Activated CD8-positive, alpha-beta memory T cell treated with anti-CD3 and anti-CD28 coated beads, Interleukin-2, amount 50 U/mL, for 1 hour (primary cell): ENCODE data around the gene DUOXA1.

Experiments
- DNase-seq: peaks from one replicate; pipeline ENCODE4 v3.0.0-alpha.2; 2020; ENCODE audit errors: extremely low read depth

DUOXA1 gene, protein sequence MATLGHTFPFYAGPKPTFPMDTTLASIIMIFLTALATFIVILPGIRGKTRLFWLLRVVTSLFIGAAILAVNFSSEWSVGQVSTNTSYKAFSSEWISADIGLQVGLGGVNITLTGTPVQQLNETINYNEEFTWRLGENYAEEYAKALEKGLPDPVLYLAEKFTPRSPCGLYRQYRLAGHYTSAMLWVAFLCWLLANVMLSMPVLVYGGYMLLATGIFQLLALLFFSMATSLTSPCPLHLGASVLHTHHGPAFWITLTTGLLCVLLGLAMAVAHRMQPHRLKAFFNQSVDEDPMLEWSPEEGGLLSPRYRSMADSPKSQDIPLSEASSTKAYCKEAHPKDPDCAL

DNA sequence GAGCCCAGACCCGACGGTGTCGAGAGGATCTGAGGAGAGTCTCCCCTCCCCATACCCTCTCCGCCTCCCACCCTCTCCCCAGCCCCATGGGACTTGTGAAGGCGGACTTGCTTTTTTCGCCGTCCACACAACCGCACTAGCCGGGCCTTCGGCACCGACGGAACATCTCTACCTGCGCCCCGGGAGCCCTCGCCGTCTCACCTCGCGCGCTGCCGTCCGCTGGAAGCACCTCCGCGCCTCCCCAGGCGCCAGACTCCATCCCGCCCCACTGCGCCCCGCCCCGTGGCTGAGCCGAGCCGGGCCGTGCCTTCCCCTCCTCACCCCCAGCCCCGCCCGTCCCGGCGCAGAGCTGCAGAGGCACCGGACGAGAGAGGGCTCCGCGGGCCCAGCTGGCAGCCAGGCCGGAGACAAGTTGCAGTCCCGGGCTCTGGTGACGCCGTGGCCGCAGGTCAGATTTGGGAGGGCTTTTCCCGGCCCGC, at the start of gene DUOXA1, which contains the start of gene DUOX1:
DUOXA1 (minus strand) TSS at position 229 of the 479 bp plus-strand sequence. CDS start 6,865 bp downstream, outside the sequence.
DUOX1 (plus strand) TSS at position 344 of the 479 bp plus-strand sequence. CDS start 1,973 bp downstream, outside the sequence.
- DNase-seq, result no peak

DNA sequence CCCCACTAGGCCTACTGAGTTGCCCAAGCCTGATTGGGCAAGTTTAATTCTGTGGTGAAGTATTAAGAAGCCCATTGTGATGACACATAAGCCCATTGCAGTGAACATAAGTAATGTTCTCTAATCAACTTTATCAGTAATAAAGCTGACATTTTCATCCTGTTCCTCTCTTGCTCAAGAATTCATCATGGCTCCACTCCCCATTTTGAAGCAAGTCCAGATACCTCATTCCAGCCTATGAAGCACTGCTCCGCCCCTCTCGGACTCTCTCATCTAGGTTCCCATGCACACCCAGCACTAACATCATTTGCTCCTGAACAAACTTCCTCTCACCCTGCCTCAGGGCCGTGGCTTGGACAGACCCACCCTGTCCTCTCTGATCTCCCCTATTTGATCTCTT, 47.6 kb upstream of the DUOXA1 start:
- DNase-seq, result no peak

DNA sequence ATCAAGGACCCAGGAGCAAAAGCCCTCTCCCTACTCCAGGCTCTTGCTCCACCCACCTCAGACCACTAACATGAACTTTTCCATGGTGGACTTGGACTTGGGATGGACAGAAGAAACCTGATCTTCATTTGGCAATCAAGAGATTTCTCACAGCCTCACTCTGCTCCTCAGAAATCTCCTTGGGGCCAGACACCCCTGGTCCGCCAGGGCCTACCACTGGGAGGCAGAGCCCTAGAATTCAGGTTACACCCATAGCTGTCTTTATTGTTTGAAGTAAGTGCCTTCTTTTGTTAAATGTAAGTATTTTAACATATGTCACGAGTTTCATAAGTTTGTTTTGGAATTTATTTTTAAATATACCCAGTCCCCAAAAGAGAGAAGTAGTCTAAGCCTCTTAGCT, 44.9 kb upstream of the DUOXA1 start:
- DNase-seq, result no peak

DNA sequence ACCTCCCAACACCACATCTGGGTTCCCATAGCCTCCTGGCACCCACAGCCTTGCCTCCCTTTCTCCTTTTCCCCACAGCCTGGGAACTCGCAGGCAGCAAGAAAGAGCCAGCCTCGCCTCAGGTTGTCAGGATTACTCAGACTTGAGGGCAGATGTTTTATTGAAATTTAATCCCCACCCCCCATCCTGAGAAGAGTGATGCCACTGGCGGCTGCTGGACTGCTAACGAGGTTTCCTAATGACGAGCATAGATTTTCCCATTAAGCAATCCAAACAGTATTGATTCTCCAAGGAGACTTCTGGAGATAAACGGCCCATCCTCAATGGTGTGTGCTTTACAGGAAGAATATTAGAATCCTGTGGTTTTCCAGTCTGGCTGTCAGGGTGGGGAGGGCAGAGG, 44.4 kb upstream of the DUOXA1 start:
- no peak for DNase-seq

GRCh38 chr15:45171912-45172311, 42.2 kb upstream of the DUOXA1 start:
- DNase-seq, result no peak

GRCh38 chr15:45169608-45170480, 40.2 kb upstream of the DUOXA1 start:
- no peak for DNase-seq

DNA sequence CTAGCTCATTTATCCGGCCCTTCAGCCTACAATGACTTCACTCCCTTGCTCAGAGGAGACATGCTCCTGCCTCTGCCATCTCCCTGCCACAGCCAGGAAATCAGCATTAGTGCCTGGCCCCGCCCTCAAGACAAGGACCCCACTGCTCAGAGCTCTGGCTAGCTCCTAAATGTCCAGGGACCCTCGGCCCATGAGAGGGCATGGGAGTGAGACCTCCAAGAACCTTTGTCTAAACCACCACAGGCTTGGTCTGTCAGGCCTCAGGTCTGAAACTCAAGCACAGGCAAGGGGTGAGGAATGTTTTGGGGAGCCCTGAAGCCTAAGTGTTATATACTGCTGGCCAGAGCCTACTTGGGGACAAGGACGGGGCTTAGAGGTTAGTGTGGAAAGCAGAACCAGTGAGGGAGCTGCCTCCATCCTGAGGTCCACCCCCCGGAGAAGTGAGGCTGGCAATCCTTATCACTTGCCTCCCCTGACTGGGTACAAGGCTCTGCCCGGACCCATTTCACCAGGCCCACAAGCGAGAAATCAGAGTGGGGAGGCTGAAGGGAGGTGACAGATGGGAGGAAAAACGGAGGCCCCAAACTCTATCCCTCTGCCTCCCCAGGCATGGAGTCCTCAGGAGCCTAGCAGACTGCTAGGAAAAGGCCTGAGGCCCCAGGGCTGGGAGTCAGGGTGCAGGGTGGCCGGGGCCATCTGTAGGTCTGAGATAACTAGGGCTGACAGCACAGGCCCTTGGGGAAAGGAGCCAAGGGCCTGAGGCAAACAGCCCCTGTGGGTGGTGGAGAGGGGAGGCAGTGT, 39.3 kb upstream of the DUOXA1 start:
- DNase-seq, result no peak

- DNase-seq, result no peak
Observed at GRCh38 chr15:45168286-45168685, 38.6 kb upstream of the DUOXA1 start.

DNA sequence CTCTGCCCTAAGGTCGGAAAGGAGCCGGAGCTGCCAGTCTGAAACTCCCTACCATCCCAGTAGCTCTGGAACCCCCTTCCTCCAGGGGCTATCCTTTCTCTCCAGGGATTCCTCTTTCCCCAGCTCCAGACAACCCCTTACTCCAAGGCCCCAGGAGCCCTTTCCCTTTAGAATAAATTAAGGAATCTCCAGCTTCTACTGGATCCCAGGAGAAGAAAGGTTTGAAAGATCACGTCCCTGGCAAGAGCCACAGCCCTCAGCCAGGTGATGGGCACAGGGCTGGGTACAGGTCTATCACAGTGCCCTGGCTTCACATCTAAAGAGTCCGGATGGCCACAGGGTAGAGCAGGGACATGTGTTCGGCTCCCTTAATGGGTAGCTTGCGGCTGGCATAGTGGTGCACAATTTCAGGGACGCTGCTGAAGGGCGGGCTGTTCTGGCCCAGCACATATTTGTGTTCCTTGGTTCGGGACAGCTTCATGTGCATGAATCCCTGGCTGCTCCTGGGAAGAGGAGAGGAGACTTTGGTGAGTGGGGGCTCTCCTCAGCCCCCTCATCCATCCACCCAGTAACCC, 38.0 kb upstream of the DUOXA1 start:
- DNase-seq, result no peak

DNA sequence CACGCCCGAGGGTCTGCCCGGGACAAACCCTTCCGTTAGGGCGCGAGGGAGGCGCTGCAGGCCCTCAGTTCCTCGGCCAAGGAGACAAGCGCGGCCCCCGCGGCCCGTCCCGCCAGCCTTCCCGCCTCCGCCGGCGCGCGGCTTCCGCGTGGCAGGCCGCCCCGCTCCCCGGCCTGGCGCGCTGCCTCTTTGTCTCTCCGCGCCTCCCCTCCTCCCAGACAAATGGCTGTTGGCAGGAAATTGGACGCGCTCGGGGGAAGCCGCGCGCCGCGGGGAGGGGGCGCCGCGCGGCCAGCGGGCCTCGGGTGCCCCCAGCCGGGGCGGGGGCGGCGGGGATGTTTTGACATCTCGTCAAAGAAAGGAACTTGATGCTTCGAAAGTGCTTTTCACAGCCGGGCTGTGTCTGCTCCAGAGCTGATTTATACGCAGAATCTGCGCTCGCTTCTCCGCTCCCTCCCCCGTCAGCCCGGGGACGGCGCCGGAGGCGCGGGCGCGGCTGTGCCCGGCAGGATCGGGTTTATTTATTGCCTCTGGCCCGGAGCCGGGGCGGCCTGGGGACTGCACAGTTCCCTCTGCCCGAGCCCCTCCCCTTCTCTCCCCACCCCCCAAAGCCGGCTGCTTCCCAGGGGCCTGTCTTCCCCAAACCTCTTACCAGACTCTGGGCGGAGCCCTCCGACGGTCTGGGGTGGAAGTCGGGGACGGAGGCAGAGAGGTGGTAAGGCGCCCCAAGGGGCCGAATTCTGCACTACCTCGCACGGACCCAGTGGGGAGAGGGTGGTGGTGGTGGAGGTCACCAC, 37.4 kb upstream of the DUOXA1 start:
- DNase-seq, result peak; percentile 53

- no peak for DNase-seq
Observed at GRCh38 chr15:45165536-45165935, 35.9 kb upstream of the DUOXA1 start.

DNA sequence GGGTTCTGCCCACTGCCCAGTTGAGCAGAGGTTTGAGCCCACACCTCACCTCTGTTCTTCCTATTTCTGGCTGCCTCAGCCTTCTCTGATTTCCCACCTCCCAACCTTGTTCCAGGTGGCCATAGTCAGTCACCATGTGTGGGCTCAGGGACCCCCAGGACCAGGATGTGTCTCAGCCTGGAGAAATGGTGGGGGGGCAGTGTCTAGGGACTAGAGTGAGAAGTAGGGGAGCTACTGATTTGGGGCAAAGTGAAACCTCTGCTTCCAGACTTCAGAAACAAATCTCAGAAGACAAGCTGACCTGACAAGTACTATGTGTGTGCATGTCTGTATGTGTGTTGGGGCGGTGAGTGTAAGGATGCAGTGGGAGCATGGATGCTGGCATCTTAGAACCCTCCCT, 35.2 kb upstream of the DUOXA1 start:
- no peak for DNase-seq

DNA sequence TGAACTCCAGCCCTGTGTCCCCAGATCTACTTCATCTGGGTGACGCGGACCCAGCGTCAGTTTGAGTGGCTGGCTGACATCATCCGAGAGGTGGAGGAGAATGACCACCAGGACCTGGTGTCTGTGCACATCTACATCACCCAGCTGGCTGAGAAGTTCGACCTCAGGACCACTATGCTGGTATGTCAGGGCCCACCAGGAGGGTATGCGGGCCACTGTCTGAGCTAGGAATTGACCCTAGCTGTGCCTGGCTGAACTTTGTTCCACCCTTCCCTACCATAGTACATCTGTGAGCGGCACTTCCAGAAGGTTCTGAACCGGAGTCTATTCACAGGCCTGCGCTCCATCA, 33.8 kb upstream of the DUOXA1 start:
- DNase-seq, result no peak

- DNase-seq, result peak; percentile 13
Observed at GRCh38 chr15:45162771-45163507, 33.3 kb upstream of the DUOXA1 start.

DNA sequence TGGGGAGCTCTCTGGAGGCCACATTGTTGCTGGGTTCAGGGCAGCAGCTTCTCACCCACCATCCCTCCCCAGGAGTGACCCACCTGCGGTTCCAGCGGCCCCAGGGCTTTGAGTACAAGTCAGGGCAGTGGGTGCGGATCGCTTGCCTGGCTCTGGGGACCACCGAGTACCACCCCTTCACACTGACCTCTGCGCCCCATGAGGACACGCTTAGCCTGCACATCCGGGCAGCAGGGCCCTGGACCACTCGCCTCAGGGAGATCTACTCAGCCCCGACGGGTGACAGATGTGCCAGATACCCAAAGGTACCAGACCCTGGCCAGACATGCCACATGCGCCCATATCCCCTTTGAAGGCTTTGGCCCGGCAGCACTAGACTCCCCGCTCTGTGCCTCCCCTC, 32.0 kb upstream of the DUOXA1 start:
- no peak for DNase-seq

- no peak for DNase-seq
Observed at GRCh38 chr15:45157974-45158373, 28.3 kb upstream of the DUOXA1 start.

DNA sequence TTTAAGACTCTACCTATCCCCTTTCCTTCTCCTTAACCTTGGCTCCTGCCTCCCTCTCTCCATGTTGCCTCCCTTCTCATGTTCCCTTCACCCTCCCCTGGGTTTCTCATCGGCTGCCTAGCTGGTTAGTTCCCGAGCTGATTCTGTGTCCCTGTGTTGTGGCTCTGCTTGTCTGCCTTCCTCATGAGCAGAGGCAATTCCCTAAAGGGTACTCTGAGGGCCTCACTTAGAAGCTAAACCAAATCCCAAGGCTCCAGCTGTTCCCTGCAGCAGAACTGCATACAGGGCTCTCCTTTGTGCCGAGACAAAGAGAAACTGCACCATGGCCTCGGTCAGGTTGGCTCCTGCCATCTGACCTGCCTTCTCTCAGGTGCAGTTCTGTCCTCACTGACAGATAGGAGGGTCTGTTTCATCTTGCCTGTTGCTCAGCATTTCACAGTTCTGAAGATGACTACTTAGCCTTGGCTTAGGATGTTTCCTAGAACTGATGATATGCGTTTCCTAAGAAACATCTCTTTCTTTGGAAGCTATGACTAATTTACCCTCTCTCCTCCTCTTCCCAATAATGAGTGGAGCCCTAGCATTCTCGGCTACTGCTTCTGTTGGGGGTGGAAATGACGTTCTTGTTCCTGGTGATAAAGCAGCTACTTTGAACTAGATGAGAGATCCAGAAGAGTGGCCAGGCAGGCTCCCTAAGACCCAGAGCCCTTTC, 27.2 kb upstream of the DUOXA1 start:
- DNase-seq, result no peak

DNA sequence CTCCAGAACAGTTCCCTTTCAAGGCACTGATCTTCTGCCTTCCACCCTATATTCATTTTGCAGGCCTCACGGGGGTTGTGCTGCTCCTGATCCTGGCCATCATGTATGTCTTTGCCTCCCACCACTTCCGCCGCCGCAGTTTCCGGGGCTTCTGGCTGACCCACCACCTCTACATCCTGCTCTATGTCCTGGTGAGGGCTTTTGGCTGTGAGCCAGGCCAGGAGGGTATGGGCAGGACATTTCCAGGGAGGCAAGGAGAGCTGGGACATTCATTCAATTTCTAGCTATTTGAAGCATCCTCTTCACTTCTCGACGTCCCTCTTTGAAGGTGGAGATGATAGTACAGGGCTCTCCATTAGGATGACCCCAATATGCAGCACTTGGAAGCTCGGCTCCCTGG, 26.1 kb upstream of the DUOXA1 start:
- no peak for DNase-seq
